ENCODE results near the gene ZNF821.
"Not testable (repeated sequence)": the region's sequence is repeated elsewhere in the genome, so short reads cannot be mapped to it uniquely, and the experiment has no call there.

ZNF821 gene

GRCh38 chr16:71883849-71884638 lies at the start of gene ZNF821:
TSS of gene ZNF821 (minus strand) at chr16:71884182. CDS start at chr16:71879946, 4,236 bp downstream.
- peak; percentile 40 for DNase-seq (ENCODE audit: low read depth, low spot score)

- no peak for DNase-seq (ENCODE audit: low read depth, low spot score)
Measured at GRCh38 chr16:71933017-71933416, 49.0 kb upstream of the ZNF821 start.

- DNase-seq (ENCODE audit: low read depth, low spot score): no peak
Measured at GRCh38 chr16:71931599-71931998, 47.6 kb upstream of the ZNF821 start.

GRCh38 chr16:71931001-71931400 lies 47.0 kb upstream of the ZNF821 start:
- DNase-seq (ENCODE audit: low read depth, low spot score): no peak

GRCh38 chr16:71930013-71930563 lies 46.1 kb upstream of the ZNF821 start:
- DNase-seq (ENCODE audit: low read depth, low spot score): no peak

- no peak for DNase-seq (ENCODE audit: low read depth, low spot score)
Measured at GRCh38 chr16:71929048-71929447, 45.1 kb upstream of the ZNF821 start.

GRCh38 chr16:71927787-71928186 lies 43.8 kb upstream of the ZNF821 start:
- DNase-seq (ENCODE audit: low read depth, low spot score): no peak

- no peak for DNase-seq (ENCODE audit: low read depth, low spot score)
Measured at GRCh38 chr16:71927383-71927782, 43.4 kb upstream of the ZNF821 start.

GRCh38 chr16:71924710-71925109 lies 40.7 kb upstream of the ZNF821 start:
- no peak for DNase-seq (ENCODE audit: low read depth, low spot score)

- DNase-seq (ENCODE audit: low read depth, low spot score): no peak
Measured at GRCh38 chr16:71923941-71924690, 40.1 kb upstream of the ZNF821 start.

GRCh38 chr16:71920658-71921057 lies 36.7 kb upstream of the ZNF821 start:
- DNase-seq (ENCODE audit: low read depth, low spot score): no peak

- DNase-seq (ENCODE audit: low read depth, low spot score): no peak
Measured at GRCh38 chr16:71919035-71919434, 35.1 kb upstream of the ZNF821 start.

GRCh38 chr16:71917900-71918299 lies 33.9 kb upstream of the ZNF821 start:
- no peak for DNase-seq (ENCODE audit: low read depth, low spot score)

GRCh38 chr16:71916397-71916920 lies 32.5 kb upstream of the ZNF821 start:
- DNase-seq (ENCODE audit: low read depth, low spot score): no peak

- no peak for DNase-seq (ENCODE audit: low read depth, low spot score)
Measured at GRCh38 chr16:71915350-71915749, 31.4 kb upstream of the ZNF821 start.

GRCh38 chr16:71914802-71915201 lies 30.8 kb upstream of the ZNF821 start:
- DNase-seq (ENCODE audit: low read depth, low spot score): no peak

- no peak for DNase-seq (ENCODE audit: low read depth, low spot score)
Measured at GRCh38 chr16:71912534-71913275, 28.7 kb upstream of the ZNF821 start.

GRCh38 chr16:71911121-71911520 lies 27.1 kb upstream of the ZNF821 start:
- no peak for DNase-seq (ENCODE audit: low read depth, low spot score)

GRCh38 chr16:71905765-71906164 lies 21.8 kb upstream of the ZNF821 start:
- not testable (repeated sequence) for DNase-seq (ENCODE audit: low read depth, low spot score)

GRCh38 chr16:71904239-71904638 lies 20.3 kb upstream of the ZNF821 start:
- DNase-seq (ENCODE audit: low read depth, low spot score): no peak

- DNase-seq (ENCODE audit: low read depth, low spot score): no peak
Measured at GRCh38 chr16:71903608-71904007, 19.6 kb upstream of the ZNF821 start.
